GM12874 (cell line): ENCODE measurements around the gene FAM53C.

Source experiments
- CTCF ChIP-seq: IDR thresholded peaks from 2 replicates; pipeline ENCODE4 v1.5.1; 2011; ENCODE audit warnings: low read depth, mild to moderate bottlenecking, control low read depth, low read length, moderate library complexity; ENCODE audit not compliant: insufficient read depth

The FAM53C gene

GRCh38 chr5:138364576-138364975 is 26.5 kb downstream of the FAM53C start:
- TF ChIP-seq CTCF = no peak

GRCh38 chr5:138366632-138367382 is 28.7 kb downstream of the FAM53C start:
- no peak for TF ChIP-seq CTCF

GRCh38 chr5:138369261-138369660 is 31.2 kb downstream of the FAM53C start:
- no peak for TF ChIP-seq CTCF

- TF ChIP-seq CTCF = no peak
Observed at GRCh38 chr5:138369706-138370105, 31.6 kb downstream of the FAM53C start.

GRCh38 chr5:138370537-138370936 is 32.5 kb downstream of the FAM53C start:
- no peak for TF ChIP-seq CTCF

- no peak for TF ChIP-seq CTCF
Observed at GRCh38 chr5:138371454-138371853, 33.4 kb downstream of the FAM53C start.

GRCh38 chr5:138372225-138372624 is 34.2 kb downstream of the FAM53C start:
- TF ChIP-seq CTCF = no peak
